NCI-H1694 treated with DMSO at 0.1 percent for 48 hours (cell line): Measurements from ENCODE around the gene CASP7.
"Not testable (repeated sequence)": the region's sequence is repeated elsewhere in the genome, so short reads cannot be mapped to it uniquely, and the experiment has no call there.

Source experiments
- DNase-seq: peaks from one replicate; lab custom pipeline; 2025; lab: John Stamatoyannopoulos, UW

Gene CASP7

GRCh38 chr10:113754125-113754524 is 74.4 kb downstream of the CASP7 start:
- no peak for DNase-seq

- DNase-seq, result no peak
These were observed 75.1 kb downstream of the CASP7 start for GRCh38 chr10:113754768-113755167.

- DNase-seq, result no peak
These were observed 77.3 kb downstream of the CASP7 start for GRCh38 chr10:113756940-113757543.

- no peak for DNase-seq
These were observed 82.4 kb downstream of the CASP7 start for GRCh38 chr10:113762083-113762482.

GRCh38 chr10:113764582-113764981 is 84.9 kb downstream of the CASP7 start:
- no peak for DNase-seq

GRCh38 chr10:113765910-113766309 is 86.2 kb downstream of the CASP7 start:
- no peak for DNase-seq

GRCh38 chr10:113767222-113767621 is 87.5 kb downstream of the CASP7 start:
- no peak for DNase-seq

- no peak for DNase-seq
These were observed 90.6 kb downstream of the CASP7 start for GRCh38 chr10:113770346-113770745.

- DNase-seq, result not testable (repeated sequence)
These were observed 91.4 kb downstream of the CASP7 start for GRCh38 chr10:113771131-113771530.

- no peak for DNase-seq
These were observed 96.1 kb downstream of the CASP7 start for GRCh38 chr10:113775686-113776294.

GRCh38 chr10:113776553-113776952 is 96.8 kb downstream of the CASP7 start:
- no peak for DNase-seq
